D341Med (cell line): ENCODE measurements around the gene ZNF598.
"Not testable (repeated sequence)": the region's sequence is repeated elsewhere in the genome, so short reads cannot be mapped to it uniquely, and the experiment has no call there.

Experiments
- DNase-seq: peaks from one replicate; pipeline ENCODE4 v3.0.0; 2012; ENCODE audit warnings: low spot score

Gene ZNF598

DNA sequence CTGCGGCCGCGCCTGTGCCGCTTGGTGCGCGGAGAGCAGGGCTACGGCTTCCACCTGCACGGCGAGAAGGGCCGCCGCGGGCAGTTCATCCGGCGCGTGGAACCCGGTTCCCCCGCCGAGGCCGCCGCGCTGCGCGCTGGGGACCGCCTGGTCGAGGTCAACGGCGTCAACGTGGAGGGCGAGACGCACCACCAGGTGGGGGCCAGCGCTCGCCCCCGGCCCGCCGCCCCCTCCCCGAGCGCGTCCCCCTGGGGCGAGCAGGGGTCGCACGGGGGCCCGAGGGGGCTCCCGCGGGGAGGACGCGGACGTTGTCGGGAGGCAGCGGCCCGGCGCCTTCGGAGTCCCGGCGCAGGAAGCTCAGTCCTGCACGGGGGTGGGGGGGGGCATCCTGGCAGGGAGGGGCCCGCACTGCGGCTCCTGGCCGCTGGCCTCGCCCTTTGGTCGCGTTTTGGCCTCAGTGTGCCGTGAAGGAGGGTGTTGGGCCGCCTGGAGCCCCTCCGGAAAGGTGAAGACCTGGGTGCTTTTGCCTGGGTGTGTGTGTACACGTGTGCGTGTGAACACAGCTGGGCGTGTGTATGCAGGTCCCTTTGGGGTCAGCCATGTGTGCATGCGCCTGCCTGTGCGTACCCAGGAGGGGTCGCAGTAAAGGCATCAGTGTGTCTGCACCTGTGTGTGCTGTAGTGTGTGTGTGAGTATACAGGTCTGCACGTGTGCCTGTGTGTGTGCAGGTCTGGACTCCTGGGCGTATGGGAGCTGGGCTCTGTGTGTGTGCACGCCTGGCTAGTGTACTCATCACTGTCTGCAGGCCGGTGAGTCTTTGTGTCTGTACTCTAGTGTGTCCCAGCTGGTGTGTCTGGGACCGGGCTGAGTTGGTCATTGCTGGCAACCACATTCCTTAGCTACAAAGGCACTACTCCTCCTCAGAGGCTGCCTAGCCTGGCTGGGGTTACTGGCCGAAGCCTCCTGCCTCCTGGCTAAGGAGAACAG is 17.7 kb upstream of the ZNF598 start:
- DNase-seq = no peak

DNA sequence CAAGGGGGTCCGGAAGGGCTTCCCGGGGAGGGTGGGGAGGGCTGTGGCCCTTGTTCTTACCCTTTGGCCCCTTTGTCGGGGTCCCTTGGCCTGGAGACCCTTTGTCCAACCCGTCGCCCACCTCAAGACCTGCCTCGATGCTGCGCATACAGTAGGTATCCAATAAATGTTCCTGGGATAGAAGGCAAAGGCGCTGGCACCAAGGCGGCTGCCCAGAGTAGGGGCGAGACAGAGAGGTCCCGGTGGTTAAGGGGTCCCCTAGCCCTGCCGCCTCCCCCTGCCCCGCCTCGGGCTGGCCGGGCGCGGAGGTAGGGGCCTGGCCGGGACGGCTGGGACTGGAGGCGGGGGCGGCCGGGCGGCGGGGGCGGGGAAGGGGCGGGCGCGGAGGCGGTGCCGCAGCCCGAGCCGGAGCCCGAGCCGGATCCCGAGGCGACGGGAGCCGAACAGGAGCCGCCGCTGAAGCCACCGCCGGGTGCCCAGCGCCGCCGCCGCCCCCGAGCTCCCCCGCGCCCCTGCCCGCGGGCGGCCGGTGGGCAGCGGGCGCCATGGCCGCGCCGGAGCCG is 16.9 kb upstream of the ZNF598 start, which contains the start of gene NHERF2:
TSS of gene NHERF2 (plus strand) at position 442 of the 563 bp plus-strand sequence. CDS start at position 546, 104 bp downstream.
- peak; percentile 83 for DNase-seq

DNA sequence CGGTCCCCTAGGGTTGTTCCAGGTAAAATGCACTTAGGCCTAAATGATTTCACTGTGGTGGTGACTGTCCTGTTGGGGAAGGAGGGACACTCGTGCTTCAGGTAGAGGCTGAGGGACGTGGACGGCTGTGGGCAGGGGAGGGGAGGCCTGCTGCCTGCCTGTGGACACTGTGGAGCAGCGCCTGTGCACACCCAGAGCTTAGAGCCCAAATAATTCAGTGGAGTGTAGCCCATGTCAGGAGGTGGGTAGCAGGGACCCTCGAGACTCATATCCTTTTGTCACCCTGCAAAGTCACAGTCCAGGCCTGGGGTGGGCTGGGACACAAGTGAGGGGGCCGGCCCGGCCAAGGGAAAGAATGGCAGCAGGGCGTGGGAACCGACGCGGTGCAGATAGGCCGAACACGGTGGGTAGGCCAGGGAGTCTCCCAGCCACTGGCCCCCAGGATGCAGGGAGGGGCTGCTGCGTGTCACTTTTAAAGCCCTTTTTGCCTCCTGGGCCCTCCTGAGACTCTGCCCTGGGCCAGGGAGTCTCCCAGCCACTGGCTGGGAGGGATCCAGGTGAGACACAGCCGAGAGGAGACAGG is 16.3 kb upstream of the ZNF598 start:
- no peak for DNase-seq

DNA sequence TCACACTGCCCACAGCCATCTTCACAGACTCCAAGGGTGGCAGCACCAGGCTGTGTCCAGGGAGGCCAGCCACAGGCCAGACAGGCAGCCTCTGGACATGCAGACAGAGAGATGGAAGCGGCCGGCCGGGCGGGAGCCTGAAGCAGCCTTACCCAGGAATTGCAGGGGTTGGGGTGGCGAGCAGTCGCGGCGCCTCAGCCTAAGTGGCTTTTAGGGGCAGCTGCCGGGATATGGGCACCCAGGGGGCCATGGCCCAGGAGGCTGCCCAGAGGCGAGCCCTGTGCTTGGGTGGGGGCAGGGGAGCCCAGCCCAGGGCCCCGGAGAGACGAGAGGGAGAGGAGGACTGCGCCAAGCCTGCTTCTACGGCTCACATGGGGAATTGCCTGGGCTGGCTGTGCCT is 15.6 kb upstream of the ZNF598 start:
- DNase-seq = no peak

DNA sequence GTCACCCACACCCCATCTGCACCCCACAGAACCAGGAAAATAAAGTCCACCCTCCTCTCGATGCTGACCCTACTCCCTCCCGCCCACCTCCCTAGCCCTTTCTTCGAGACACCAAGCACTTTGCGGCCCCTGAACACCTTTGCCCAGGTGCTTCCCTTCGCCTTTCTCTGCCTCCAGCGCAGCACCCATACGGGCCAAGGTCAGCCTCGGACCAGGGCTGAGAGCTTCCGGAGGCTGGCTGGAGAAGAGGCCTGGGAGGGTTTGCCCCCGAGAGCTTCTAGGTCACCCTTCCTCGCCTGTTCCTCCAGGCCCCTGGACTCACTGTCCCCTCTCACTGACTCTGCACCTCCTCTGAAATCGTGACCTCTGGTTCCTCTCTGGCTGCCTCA is 14.4 kb upstream of the ZNF598 start:
- DNase-seq = no peak

DNA sequence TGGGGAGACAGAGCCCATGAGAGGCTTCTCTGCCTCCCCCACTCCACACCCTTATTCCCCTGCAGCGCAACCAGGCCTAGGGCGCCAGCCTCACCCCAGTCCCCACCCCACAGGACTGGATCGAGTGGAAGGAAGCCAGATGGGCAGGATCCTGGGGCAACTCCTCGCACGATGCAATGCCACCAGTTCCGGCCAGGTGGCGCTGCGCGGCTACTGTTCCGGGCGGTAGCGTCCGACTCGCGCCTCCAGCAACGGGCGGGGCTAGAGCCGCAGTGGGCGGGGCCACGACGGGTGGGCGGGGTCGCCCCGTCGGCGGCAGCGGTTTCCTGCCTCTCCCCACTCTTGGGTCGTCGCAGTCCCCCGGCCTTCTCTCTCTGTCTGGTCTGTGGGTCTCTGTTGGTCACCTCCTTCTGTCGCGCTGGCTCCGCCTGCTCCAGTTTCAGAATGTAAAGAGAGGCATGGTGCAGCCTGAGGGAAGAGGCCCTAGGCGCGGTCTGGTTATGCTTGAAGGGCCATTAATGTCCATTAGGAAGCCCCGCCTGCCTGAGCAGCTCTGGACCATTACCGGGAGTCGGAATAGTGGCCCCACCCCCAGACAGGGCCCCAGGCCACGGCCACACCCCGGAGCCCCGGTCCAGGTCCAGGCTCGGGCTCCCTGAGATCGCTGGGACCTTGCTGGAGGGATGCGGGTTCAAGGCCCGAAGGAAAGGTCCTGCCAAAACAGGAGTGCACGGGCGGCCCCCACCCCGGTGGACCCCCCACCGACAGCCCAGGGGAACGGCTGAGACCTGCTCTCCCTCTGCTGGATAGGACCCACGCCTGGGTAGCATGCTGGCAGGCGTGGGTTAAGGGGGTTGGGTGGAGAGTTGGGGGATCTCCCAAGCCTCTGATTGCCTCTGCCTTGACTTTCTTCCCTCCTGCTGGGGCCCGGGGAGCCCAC is 13.7 kb upstream of the ZNF598 start:
- DNase-seq = peak; percentile 96

DNA sequence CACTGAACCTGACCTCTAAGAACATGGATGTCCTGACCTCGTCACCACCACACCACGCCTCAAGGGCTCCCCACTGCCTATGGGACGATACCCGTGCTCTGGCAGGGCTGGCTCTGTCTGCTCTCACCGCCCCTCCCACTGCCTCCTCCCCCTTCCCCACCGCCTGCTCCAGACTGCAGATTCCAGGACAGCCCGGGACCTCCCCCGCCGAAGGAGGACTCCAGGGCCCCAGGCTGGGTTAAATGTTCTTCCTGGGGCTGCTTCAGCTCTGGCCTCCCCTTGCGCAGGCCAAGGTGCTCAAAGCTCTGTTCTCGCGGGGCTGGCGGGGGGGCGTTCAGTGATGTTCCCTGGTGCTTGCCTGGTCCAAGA is 13.1 kb upstream of the ZNF598 start:
- DNase-seq = peak; percentile 64

DNA sequence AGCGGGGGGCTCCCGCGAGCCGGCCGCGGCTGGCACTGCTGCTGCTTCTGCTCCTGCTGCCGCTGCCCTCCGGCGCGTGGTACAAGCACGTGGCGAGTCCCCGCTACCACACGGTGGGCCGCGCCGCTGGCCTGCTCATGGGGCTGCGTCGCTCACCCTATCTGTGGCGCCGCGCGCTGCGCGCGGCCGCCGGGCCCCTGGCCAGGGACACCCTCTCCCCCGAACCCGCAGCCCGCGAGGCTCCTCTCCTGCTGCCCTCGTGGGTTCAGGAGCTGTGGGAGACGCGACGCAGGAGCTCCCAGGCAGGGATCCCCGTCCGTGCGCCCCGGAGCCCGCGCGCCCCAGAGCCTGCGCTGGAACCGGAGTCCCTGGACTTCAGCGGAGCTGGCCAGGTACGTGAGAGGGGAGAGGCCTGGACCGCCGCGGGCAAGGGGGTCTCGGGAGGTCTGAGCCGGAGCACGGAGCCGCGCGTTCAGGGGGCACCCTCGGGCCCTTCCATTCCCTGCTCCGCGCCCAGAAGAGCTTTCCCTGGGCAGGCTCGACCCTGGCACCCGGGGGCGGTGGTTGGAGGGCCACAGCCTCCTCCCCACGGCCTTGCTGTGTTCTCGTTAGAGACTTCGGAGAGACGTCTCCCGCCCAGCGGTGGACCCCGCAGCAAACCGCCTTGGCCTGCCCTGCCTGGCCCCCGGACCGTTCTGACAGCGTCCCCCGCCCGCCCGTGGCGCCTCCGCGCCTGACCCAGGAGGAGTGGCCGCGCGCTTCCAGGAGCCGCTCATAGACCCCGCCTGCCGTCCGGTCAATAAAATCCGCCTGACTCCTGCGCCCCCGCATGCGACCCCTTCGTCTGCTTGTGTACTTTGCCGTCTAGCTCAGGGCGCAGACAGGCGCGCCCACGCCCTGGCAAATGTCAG is 10.6 kb upstream of the ZNF598 start:
- DNase-seq = no peak

DNA sequence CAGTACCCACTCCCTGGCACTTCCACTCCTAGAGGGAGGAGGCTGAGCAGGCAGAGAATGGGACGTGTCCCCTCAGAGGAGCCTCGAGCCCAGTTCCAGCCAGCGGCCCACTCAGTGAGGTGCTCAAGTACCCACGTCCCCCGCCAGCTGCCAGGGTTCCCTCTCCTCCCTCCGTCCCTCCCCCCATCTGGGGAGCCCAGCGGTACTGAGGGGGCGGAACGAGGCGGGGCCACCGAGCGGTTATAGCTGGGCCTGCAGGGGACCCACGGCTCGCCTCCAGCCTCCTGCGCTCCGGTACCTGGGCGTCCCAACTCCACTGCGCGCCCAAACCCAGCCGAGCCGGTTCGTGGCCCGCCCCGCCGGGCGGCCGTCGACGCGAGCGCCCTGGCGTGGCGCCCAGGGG is 9.9 kb upstream of the ZNF598 start, which contains the start of gene NPW:
TSS of gene NPW (plus strand) at position 268 of the 403 bp plus-strand sequence.
- DNase-seq = peak; percentile 60

DNA sequence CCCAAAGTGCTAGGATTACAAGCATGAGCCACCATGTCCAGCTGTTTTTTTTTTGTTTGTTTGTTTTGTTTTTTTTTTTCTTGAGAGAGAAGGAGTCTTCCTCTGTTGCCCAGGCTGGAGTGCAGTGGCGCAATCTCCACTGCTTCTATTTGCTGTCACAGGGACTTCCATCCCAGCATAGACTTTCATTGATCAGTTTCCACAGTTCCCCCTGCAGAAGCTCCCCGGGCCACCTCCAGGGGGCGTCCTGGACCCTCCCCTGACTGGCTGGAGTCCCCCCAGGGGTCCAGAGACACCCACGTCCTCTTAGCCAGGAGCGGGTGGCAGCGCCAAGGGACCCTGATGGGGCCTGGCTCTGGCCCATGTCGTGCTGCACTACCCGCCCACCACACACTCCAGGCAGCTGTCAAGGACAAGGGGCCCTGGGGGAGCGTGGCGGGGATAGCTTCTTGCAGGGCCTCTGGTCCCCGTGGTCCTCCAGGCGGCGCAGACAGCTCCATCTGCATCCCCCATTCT is 6.8 kb upstream of the ZNF598 start:
- DNase-seq = no peak

DNA sequence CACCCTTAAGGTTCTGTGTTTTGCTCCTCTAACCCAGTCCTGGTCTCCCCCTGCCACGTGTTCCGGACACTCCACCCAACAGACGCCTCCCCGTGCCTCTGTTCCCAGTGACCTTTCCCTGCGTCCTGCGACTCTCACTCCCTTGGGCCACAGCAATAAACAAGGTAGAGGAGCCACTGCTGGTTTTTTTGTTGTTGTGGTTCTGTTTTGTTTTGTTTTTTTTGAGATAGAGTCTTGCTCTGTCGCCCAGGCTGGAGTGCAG is 6.3 kb upstream of the ZNF598 start:
- DNase-seq = no peak

DNA sequence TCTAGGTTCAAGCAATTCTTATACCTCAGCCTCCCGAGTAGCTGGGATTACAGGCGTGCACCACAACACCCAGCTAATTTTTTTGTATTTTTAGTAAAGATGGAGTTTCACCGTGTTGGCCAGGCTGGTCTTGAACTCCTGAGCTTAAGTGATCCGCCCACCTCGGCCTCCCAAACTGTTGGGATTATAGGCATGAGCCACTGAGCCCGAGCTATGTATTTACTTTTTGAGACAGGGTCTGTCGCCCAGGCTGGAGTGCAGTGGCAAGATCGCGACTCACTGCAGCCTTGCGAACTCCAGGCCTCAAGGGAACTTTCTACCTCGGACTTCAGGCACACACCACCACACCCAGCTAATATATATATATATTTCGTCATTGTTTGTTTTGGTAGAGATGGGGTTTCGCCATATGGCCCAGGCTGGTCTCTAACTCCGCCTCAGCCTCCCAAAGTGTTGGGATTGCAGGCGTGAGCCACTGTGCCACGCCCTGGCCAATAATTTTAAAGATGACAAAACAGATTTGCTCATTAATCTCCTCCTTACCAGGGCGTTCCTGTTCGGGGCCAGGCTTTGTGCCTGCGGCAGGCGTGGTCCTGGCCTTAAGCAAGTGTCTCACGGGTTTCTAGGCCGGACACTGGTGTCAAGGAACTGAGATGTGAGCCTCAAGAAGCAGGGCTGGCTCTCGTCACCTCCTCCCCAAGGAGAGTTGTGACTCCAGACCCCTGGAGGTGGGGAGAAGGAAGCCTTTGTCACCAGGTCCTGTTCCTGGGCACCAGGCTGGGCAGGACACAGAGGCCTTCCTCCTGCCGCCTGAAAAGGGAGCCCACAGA is 5.7 kb upstream of the ZNF598 start:
- peak; percentile 77 for DNase-seq

DNA sequence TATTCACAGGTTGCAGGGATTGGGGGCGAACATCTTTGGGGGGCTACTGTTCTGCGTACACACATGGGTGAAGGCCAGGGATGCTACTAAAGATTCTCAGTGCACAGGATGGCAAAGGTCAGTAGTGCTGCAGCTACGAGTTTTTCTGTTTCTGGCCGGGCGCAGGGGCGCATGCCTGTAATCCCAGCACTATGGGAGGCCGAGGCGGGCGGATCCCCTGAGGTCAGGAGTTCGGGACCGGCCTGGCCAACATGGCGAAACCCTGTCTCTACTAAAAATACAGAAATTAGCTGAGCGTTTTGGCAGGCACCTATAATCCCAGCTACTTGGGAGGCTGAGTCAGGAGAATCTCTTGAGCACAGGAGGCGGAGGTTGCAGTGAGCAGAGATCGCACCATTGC is 3.9 kb upstream of the ZNF598 start:
- DNase-seq = no peak

DNA sequence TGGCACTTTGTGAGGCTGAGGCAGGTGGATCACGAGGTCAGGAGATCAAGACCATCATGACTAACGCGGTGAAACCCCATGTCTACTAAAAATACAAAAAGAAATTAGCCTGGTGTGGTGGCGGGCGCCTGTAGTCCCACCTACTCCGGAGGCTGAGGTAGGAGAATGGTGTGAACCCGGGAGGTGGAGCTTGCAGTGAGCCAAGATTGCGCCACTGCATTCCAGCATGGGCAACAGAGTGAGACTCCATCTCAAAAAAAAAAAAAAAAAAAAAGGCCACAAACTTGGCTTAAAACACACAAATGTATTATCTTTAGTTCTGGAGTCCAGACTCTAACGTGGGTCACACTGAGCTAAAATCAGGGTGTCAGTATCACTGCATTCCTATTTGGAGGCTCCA is 2.1 kb upstream of the ZNF598 start:
- not testable (repeated sequence) for DNase-seq

DNA sequence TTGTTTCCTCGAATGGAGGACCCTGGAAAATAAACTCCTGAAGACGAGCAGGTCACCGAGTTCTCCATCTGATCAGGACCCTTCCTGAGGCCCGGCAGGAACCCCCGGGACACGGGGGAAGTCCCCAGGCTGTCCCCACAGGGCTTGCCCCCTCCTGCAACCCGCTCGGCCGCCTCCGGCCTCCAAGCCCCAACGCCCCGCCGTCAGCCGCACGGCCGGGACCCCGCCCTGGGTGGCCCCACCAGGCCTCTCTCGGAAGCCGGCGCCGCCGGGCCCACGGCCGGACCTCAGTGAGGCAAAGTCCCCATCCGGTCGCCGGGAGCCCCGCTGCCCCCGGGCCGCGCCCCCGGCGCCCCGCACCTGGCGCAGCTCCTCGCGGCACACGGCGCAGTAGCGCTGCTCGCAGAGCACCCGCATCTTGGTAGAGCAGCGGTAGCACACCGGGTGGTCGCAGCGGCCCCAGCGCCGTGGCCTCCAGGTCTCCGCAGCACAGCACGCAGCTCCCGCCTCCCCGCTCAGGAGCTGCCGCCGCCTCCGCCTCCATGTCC is 383 bp downstream of the ZNF598 start:
- peak; percentile 58 for DNase-seq

DNA sequence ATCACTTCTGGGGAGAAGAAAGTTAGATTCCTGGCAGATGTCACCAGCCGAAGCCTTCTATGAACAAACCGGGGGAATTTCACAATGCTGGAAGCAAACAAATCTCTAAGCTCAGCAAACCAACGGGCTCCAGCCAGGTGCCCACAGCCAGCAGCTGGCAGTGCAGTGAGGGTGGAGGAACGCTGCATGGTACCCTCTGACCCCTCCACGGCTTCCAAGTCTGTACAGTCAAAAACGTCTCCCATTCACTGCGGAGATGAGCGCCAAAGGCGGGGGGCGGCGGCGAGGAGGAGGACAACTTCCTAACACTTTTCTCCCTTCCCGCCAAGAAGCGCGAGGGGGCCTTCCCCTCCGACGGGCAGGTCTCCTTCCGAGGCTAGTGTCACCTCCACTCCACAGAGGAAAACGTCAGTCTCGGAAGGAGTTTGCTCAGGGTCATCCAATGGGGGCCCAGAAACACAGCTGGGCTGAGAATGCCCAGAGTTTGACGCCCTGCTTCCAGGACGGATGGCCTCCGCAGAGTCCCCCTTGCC is 924 bp downstream of the ZNF598 start:
- no peak for DNase-seq

DNA sequence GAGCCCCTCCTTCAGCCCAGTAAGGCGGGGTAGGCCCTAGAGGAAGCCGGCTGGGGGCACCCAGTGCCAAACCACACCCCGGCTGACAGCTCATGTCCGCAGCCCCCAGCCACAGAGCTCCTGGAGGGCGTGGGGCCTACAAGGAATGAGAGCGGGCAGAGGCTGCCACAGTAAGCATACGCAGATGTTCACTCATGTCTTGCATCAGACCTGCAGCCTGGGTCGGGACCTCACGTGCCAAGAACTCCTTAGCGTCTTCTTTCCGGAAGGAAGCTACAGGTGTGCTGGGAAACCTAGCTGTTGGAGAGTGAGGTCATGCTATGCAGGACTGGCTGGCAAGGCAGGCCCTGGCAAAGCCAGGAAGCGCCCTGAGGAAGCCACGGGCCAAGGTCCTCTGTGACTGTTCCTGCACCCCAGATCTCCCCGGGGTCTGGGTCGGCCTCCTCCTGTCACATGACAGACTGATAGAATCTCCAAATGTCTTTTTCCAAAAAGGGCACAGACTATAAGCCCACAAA is 1.6 kb downstream of the ZNF598 start:
- DNase-seq = no peak

DNA sequence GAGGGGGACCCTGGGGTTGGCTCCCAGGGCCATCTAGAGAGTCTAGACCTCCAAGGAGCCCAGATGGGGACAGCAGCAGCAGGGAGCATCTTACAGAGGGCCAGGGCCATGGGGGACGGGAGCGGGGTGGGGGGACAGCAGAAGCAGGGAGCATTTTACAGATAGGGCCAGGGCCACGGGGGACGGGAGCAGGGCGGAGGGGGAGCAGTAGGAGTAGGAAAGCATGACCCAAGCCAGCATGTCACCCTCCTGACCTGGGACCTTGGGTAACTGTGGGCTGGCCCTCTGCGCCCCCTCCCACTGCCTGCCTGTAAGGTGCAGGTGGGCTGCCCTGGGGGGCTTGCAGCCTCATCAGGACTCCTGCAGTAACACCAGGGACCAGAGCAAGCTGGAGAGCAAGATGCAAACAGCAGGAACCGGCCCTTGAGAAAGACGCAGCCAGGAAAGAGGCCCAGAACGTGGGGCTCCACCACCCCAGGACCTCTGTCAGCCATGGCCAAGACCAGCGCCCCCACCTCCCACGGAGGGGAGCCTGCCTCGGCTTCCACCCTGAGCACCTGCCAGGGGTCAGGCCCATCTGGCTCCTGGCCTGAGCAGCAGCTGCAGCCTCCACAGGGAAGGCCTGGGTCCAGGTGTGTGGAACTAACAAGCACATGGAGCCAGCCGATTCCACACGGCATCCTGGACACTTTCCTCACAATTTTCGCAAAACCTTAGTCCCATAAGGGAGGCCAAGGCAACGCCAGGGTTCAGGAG is 2.4 kb downstream of the ZNF598 start:
- DNase-seq = no peak
